Measurements from ENCODE around the gene ZNF423. TPM values are rescaled to one million over a fixed set of nuclear protein-coding genes. Genes with fewer than 3 reads are reported as not detected.

ZNF423 gene
- total RNA-seq, 1 experiment from 2014 or later = 11.1 TPM

DNA sequence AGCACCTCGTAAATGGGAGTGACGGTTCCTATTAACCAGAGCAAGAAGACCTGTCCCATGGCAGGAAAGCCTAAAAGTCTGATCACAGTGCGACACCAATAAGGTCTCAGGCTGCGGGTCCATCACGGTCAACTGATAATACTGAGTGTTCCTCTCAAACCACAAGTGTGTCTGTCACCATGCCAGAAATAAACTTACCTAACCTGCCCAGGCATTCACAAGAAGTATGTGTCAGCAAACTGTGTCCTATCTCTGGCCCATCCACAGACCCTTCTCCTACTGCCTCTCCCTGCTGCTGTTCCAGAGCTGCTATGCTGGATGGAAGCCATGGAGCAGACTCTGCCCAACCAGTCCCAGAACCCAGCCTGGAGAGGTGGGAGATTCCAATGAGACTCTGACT, 73.5 kb downstream of the ZNF423 start:
- no peak overlapping the region for H3K27ac ChIP-seq (ENCODE audit: low read depth, low read length, poor library complexity, severe bottlenecking)

GRCh38 chr16:49781401-49781800, 74.5 kb downstream of the ZNF423 start:
- ChIA-PET POLR2A (ENCODE audit: low non-redundant PET) (no interaction called here), CTCF (no interaction called here)
- H3K36me3 ChIP-seq (ENCODE audit: insufficient read depth, low read length, poor library complexity, severe bottlenecking) = no peaks in the 10 kb centered on the region
- no peaks in the 10 kb centered on the region for H3K9me3 ChIP-seq (ENCODE audit: low read depth, low read length, poor library complexity, severe bottlenecking)
- no peak overlapping the region for H3K4me3 ChIP-seq (ENCODE audit: low read depth, low read length, poor library complexity, severe bottlenecking)
- no peak overlapping the region for H3K27ac ChIP-seq (ENCODE audit: low read depth, low read length, poor library complexity, severe bottlenecking)
- intact Hi-C loops (cut with micrococcal nuclease; ENCODE audit: unreplicated experiment) = no loop called here
- no peak for DNase-seq (ENCODE audit: low spot score)
- peaks cover 18% of the 10 kb centered on the region for H3K4me1 ChIP-seq (ENCODE audit: insufficient read depth, low read length, poor library complexity, severe bottlenecking)
- H3K27me3 ChIP-seq (replicated peaks; ENCODE audit: insufficient read depth, low read depth, low read length, poor library complexity) = no peaks in the 10 kb centered on the region
- BruUV-seq (replicated peaks) = no TSS peak
- TF ChIP-seq EZH2 (IDR thresholded peaks at IDR 0.05; ENCODE audit: borderline replicate concordance, low read depth, low read length, poor library complexity, severe bottlenecking) (no peak), CTCF (conservative IDR thresholded peaks at IDR 0.05; ENCODE audit: low read depth, low read length) (no peak)

More for the DNA sequence above, 73.5 kb downstream of the ZNF423 start:
- intact Hi-C loops (cut with micrococcal nuclease; ENCODE audit: unreplicated experiment) = no loop called here
- Histone ChIP-seq H3K4me1 (ENCODE audit: insufficient read depth, low read length, poor library complexity, severe bottlenecking) (peaks cover 18% of the 10 kb centered on the region), H3K36me3 (ENCODE audit: insufficient read depth, low read length, poor library complexity, severe bottlenecking) (no peaks in the 10 kb centered on the region), H3K9me3 (ENCODE audit: low read depth, low read length, poor library complexity, severe bottlenecking) (no peaks in the 10 kb centered on the region), H3K4me3 (ENCODE audit: low read depth, low read length, poor library complexity, severe bottlenecking) (no peak overlapping the region), H3K27me3 (replicated peaks; ENCODE audit: insufficient read depth, low read depth, low read length, poor library complexity) (no peaks in the 10 kb centered on the region)
- ChIA-PET CTCF (no interaction called here), POLR2A (ENCODE audit: low non-redundant PET) (no interaction called here)
- TF ChIP-seq EZH2 (IDR thresholded peaks at IDR 0.05; ENCODE audit: borderline replicate concordance, low read depth, low read length, poor library complexity, severe bottlenecking) (no peak), CTCF (conservative IDR thresholded peaks at IDR 0.05; ENCODE audit: low read depth, low read length) (no peak)
- DNase-seq (ENCODE audit: low spot score) = no peak
- no TSS peak for BruUV-seq (replicated peaks)

GRCh38 chr16:49780433-49780832, 75.5 kb downstream of the ZNF423 start:
- POLR2A ChIA-PET (ENCODE audit: low non-redundant PET) = no interaction called here
- H3K27me3 ChIP-seq (replicated peaks; ENCODE audit: insufficient read depth, low read depth, low read length, poor library complexity) = no peaks in the 10 kb centered on the region
- intact Hi-C loops (cut with micrococcal nuclease; ENCODE audit: unreplicated experiment) = no loop called here
- no peak overlapping the region for H3K27ac ChIP-seq (ENCODE audit: low read depth, low read length, poor library complexity, severe bottlenecking)
- H3K4me3 ChIP-seq (ENCODE audit: low read depth, low read length, poor library complexity, severe bottlenecking) = no peak overlapping the region
- BruUV-seq (replicated peaks) = no TSS peak
- H3K36me3 ChIP-seq (ENCODE audit: insufficient read depth, low read length, poor library complexity, severe bottlenecking) = no peaks in the 10 kb centered on the region
- TF ChIP-seq CTCF (conservative IDR thresholded peaks at IDR 0.05; ENCODE audit: low read depth, low read length) = no peak
- TF ChIP-seq EZH2 (IDR thresholded peaks at IDR 0.05; ENCODE audit: borderline replicate concordance, low read depth, low read length, poor library complexity, severe bottlenecking) = no peak
- no peaks in the 10 kb centered on the region for H3K9me3 ChIP-seq (ENCODE audit: low read depth, low read length, poor library complexity, severe bottlenecking)
- H3K4me1 ChIP-seq (ENCODE audit: insufficient read depth, low read length, poor library complexity, severe bottlenecking) = peaks cover 18% of the 10 kb centered on the region
- DNase-seq (ENCODE audit: low spot score) = peak; percentile 49
- CTCF ChIA-PET = no interaction called here
